Liver (tissue), 9 donors: ENCODE measurements around the gene FAM131C. TPM values are rescaled to one million over a fixed set of nuclear protein-coding genes. Genes with fewer than 3 reads are reported as not detected.

ENCODE experiments used
- DNase-seq: peaks from one replicate; pipeline ENCODE4 v3.0.0-alpha.2; 2017; ENCODE audit warnings: low spot score
- H3K27ac ChIP-seq, 2 donors: one replicate each; pipeline ENCODE4 v1.7.0; 2013; ENCODE audit warnings: inconsistent platforms in 2 of 2, low read length in 2 of 2, control low read depth in 1 of 2, low read depth in 1 of 2, mild to moderate bottlenecking in 1 of 2
- H3K27me3 ChIP-seq, 4 donors: one replicate each; pipeline versions ENCODE4 v1.6.1 to v1.7.0; 2013; ENCODE audit warnings: low read length in 3 of 4, inconsistent platforms in 1 of 4, mild to moderate bottlenecking in 1 of 4, moderate library complexity in 1 of 4; ENCODE audit not compliant: control insufficient read depth in 4 of 4, insufficient read depth in 4 of 4
- H3K36me3 ChIP-seq, 4 donors: one replicate each; pipeline versions ENCODE4 v1.6.1 to v1.7.0; 2013; ENCODE audit warnings: low read length in 3 of 4, mild to moderate bottlenecking in 3 of 4, low read depth in 1 of 4, moderate library complexity in 1 of 4; ENCODE audit not compliant: control insufficient read depth in 4 of 4, insufficient read depth in 3 of 4
- H3K4me1 ChIP-seq, 4 donors: one replicate each; pipeline versions ENCODE4 v1.6.1 to v1.7.0; 2013; ENCODE audit warnings: low read length in 3 of 4, mild to moderate bottlenecking in 3 of 4, moderate library complexity in 1 of 4; ENCODE audit not compliant: control insufficient read depth in 4 of 4, insufficient read depth in 4 of 4
- H3K4me3 ChIP-seq, 3 donors: one replicate each; pipeline versions ENCODE4 v1.6.1 to v1.7.0; 2013; ENCODE audit warnings: low read length in 3 of 3, control low read depth in 1 of 3, low read depth in 1 of 3, mild to moderate bottlenecking in 1 of 3
- H3K9ac ChIP-seq, 2 donors: one replicate each; pipeline ENCODE4 v1.7.0; 2013; ENCODE audit warnings: low read length in 2 of 2, mild to moderate bottlenecking in 2 of 2, moderate library complexity in 2 of 2, control low read depth in 1 of 2, low read depth in 1 of 2
- H3K9me3 ChIP-seq, 4 donors: one replicate each; pipeline versions ENCODE4 v1.6.1 to v1.7.0; 2013; ENCODE audit warnings: low read length in 3 of 4; ENCODE audit not compliant: control insufficient read depth in 4 of 4
- ATF3 ChIP-seq: IDR thresholded peaks from 2 replicates; pipeline ENCODE4 v1.6.1; 2016; ENCODE audit warnings: antibody characterized with exemption
- CTCF ChIP-seq: fragments of 150-350 bp; IDR thresholded peaks from 2 replicates; pipeline ENCODE4 v1.5.1; 2017; ENCODE audit warnings: improper control_type of control experiment, low read depth, low read length; ENCODE audit not compliant: missing input control
- EGR1 ChIP-seq, 2 donors: IDR thresholded peaks; 2 replicates each; pipeline ENCODE4 v1.6.1; 2016 to 2018; ENCODE audit warnings: antibody characterized with exemption in 2 of 2, low read depth in 2 of 2
- FOXA1 ChIP-seq: IDR thresholded peaks from 2 replicates; pipeline ENCODE4 v1.6.1; 2016; ENCODE audit warnings: antibody characterized with exemption
- FOXA2 ChIP-seq: IDR thresholded peaks from 2 replicates; pipeline ENCODE4 v1.6.1; 2016; ENCODE audit warnings: antibody characterized with exemption
- GABPA ChIP-seq, 2 donors: IDR thresholded peaks in 1 of 2; conservative IDR thresholded peaks in 1 of 2; 2 replicates each; pipeline ENCODE4 v1.6.1; 2016; ENCODE audit warnings: antibody characterized with exemption in 2 of 2, mild to moderate bottlenecking in 1 of 2, moderate library complexity in 1 of 2
- HNF4A ChIP-seq, 2 donors: conservative IDR thresholded peaks; 2 replicates each; pipeline ENCODE4 v1.6.1; 2016; ENCODE audit warnings: antibody characterized with exemption in 2 of 2, mild to moderate bottlenecking in 2 of 2
- HNF4G ChIP-seq: IDR thresholded peaks from 2 replicates; pipeline ENCODE4 v1.6.1; 2016; ENCODE audit warnings: antibody characterized with exemption
- JUND ChIP-seq, 2 donors: IDR thresholded peaks; 2 replicates each; pipeline ENCODE4 v1.6.1; 2016; ENCODE audit warnings: antibody characterized with exemption in 2 of 2
- NR2F2 ChIP-seq: IDR thresholded peaks from 2 replicates; pipeline ENCODE4 v1.6.1; 2016; ENCODE audit warnings: antibody characterized with exemption
- RAD21 ChIP-seq, 2 donors: IDR thresholded peaks; 2 replicates each; pipeline ENCODE4 v1.6.1; 2016; ENCODE audit warnings: antibody characterized with exemption in 2 of 2, mild to moderate bottlenecking in 2 of 2
- REST ChIP-seq: IDR thresholded peaks from 2 replicates; pipeline ENCODE4 v1.6.1; 2016; ENCODE audit warnings: antibody characterized with exemption, mild to moderate bottlenecking
- RXRA ChIP-seq, 2 donors: IDR thresholded peaks; 2 replicates each; pipeline ENCODE4 v1.6.1; 2017 to 2018; ENCODE audit warnings: antibody characterized with exemption in 2 of 2, mild to moderate bottlenecking in 1 of 2
- SP1 ChIP-seq: IDR thresholded peaks from 2 replicates; pipeline ENCODE4 v1.6.1; 2018; ENCODE audit warnings: antibody characterized with exemption, mild to moderate bottlenecking
- TAF1 ChIP-seq: conservative IDR thresholded peaks from 2 replicates; pipeline ENCODE4 v1.6.1; 2016; ENCODE audit warnings: antibody characterized with exemption, mild to moderate bottlenecking
- YY1 ChIP-seq: IDR thresholded peaks from 2 replicates; pipeline ENCODE4 v1.6.1; 2016; ENCODE audit warnings: antibody characterized with exemption, mild to moderate bottlenecking
- ZBTB33 ChIP-seq: IDR thresholded peaks from 2 replicates; pipeline ENCODE4 v1.6.1; 2016; ENCODE audit warnings: antibody characterized with exemption
- WGBS: extraction: QIAGEN DNeasy Blood & Tissue Kit; methylation state at CpG from one replicate; pipeline ENCODE4 v1.1.7; 2013; 5-methylcytosine and 5-hydroxymethylcytosine counted together
- polyA plus RNA-seq, 2 donors: library from polyadenylated mRNA; stranded (reverse) in 1 of 2; unstranded in 1 of 2; fragments of 200-250 nt in 1 of 2; fragments of >200 nt in 1 of 2; fragmentation: Nextera tagmentation in 1 of 2; extraction: Ambion mirVana in 1 of 2; gene quantifications; one replicate each; pipeline versions ENCODE4 v1.2.1 to v1.2.3, GENCODE V29; 2013 to 2015
- total RNA-seq, 2 donors: library from RNA; depleted of rRNA; stranded (reverse); fragments of >200 nt; gene quantifications; one replicate each; pipeline ENCODE4 v1.2.3, GENCODE V29; 2014
- TF ChIP-seq, protein P1 (sequence below): IDR thresholded peaks from 2 replicates; pipeline ENCODE4 v1.6.1; 2016; ENCODE audit warnings: antibody characterized with exemption
- donor health status: healthy.
- donor health status: healthy.
- donor health status: healthy.
- donor health status: healthy.
- donor health status: healthy.

The FAM131C gene
- total and polyA plus RNA-seq, 4 donors: 0.05 to 0.92 TPM; not detected in 2

DNA sequence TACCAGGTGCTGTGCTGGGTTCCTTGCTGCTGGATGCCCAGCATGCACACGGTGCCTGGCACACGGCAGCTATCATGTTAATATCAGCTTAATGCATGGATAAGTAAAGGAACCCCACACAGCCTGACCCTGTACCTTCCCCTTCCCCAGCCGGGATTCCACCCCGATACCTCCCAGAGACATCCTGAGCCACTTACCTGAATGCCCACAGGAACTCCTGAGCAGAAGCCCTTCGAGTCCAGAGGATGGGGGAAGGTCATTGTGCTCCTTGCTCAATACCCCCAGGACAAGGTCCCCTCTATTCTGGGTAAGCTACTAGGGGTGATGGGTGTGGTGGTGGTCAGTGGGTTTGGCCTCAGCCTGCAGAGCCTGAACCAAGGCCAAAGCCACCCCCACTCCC, 1.4 kb downstream of the FAM131C start:
- no peak for TF ChIP-seq RXRA (IDR thresholded peaks at IDR 0.05)
- no peak for TF ChIP-seq NR2F2
- no peak for TF ChIP-seq RAD21 (IDR thresholded peaks at IDR 0.05)
- TF ChIP-seq EGR1 (IDR thresholded peaks at IDR 0.05; ENCODE audit: low read depth in 2 of 2): no peak
- no peak for TF ChIP-seq FOXA2
- no peak for TF ChIP-seq YY1
- TF ChIP-seq ZBTB33: no peak
- TF ChIP-seq JUND (IDR thresholded peaks at IDR 0.05): no peak
- TF ChIP-seq, protein P1, sequence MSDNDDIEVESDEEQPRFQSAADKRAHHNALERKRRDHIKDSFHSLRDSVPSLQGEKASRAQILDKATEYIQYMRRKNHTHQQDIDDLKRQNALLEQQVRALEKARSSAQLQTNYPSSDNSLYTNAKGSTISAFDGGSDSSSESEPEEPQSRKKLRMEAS: no peak
- no peak for TF ChIP-seq TAF1
- TF ChIP-seq SP1: no peak
- TF ChIP-seq CTCF: no peak
- TF ChIP-seq HNF4A (conservative IDR thresholded peaks at IDR 0.05): no peak
- no peak for TF ChIP-seq REST
- TF ChIP-seq HNF4G: no peak
- TF ChIP-seq FOXA1: no peak
- no peak for TF ChIP-seq GABPA (IDR thresholded peaks at IDR 0.05 in 1 of 2, conservative IDR thresholded peaks at IDR 0.05 in 1 of 2)
- TF ChIP-seq ATF3: no peak
- Histone ChIP-seq H3K36me3 (no peaks in the 10 kb centered on the region), H3K4me3 (no peak overlapping the region), H3K4me1 (peaks cover 15 to 35% (median 25%) of the 10 kb centered on the region in 4 donors), H3K27ac (no peak overlapping the region), H3K9ac (no peak overlapping the region), H3K27me3 (no peaks in the 10 kb centered on the region), H3K9me3 (no peaks in the 10 kb centered on the region)
- WGBS: 91% methylated on average over 5 of the region's 5 CpGs
- no peak for DNase-seq
